GM19438 (cell line): ENCODE results near the gene TPPP3.

Experiments
- ATAC-seq: cut with Tn5 transposase; IDR thresholded peaks from one replicate; pipeline ENCODE4 v1.9.1; 2021; ENCODE audit warnings: low read depth; ENCODE audit not compliant: unreplicated experiment

Gene TPPP3

GRCh38 chr16:67406111-67406971, 13.0 kb upstream of the TPPP3 start:
- ATAC-seq, result no peak

- ATAC-seq, result no peak
These were observed 12.0 kb upstream of the TPPP3 start for GRCh38 chr16:67405336-67405735.

GRCh38 chr16:67404740-67405226, 11.5 kb upstream of the TPPP3 start:
- ATAC-seq, result no peak

- no peak for ATAC-seq
These were observed 10.8 kb upstream of the TPPP3 start for GRCh38 chr16:67403976-67404555.

- ATAC-seq, result no peak
These were observed 7.6 kb upstream of the TPPP3 start for GRCh38 chr16:67400901-67401300.

GRCh38 chr16:67399749-67400704, 6.7 kb upstream of the TPPP3 start:
- no peak for ATAC-seq

GRCh38 chr16:67399218-67399733, 6.0 kb upstream of the TPPP3 start:
- ATAC-seq, result no peak

- no peak for ATAC-seq
These were observed 5.4 kb upstream of the TPPP3 start for GRCh38 chr16:67398546-67399217.

- ATAC-seq, result no peak
These were observed 4.7 kb upstream of the TPPP3 start for GRCh38 chr16:67397812-67398545.

GRCh38 chr16:67397036-67397801, 3.9 kb upstream of the TPPP3 start:
- ATAC-seq, result no peak

- no peak for ATAC-seq
These were observed 3.1 kb upstream of the TPPP3 start for GRCh38 chr16:67396159-67397035.

- no peak for ATAC-seq
These were observed 2.3 kb upstream of the TPPP3 start for GRCh38 chr16:67395458-67396158.

- ATAC-seq, result no peak
These were observed 1.8 kb upstream of the TPPP3 start for GRCh38 chr16:67395105-67395457.

- ATAC-seq, result no peak
These were observed 1.1 kb upstream of the TPPP3 start for GRCh38 chr16:67394155-67395104.

GRCh38 chr16:67393788-67394154, 473 bp upstream of the TPPP3 start:
- no peak for ATAC-seq
